K562 (cell line): Measurements from ENCODE around the gene CACNA1C. TPM values are rescaled to one million over a fixed set of nuclear protein-coding genes. Genes with fewer than 3 reads are reported as not detected.

ENCODE experiments used
- ATAC-seq: fragments of 200-7000 bp; cut with Tn5 transposase; 3 replicates; pipeline ENCODE4 v1.9.1; 2020; ENCODE audit warnings: moderate library complexity
- BruUV-seq: library from RNA; stranded (reverse); fragments of 400-500 nt; replicated peaks from 2 replicates; lab custom pipeline; 2021; lab: Mats Ljungman, UMichigan
- CTCF ChIA-PET: fragments of 300-600 bp; formaldehyde crosslinking; extraction: SDS; loops from one replicate; lab custom pipeline; 2021; ENCODE audit warnings: low intra/inter-chr PET ratio; lab: Yijun Ruan, JAX
- POLR2A ChIA-PET: fragments of 300-600, 350-650 bp; sonication (Branson Sonifier 250); formaldehyde crosslinking; extraction: SDS; loops from one replicate; lab custom pipeline; 2021; ENCODE audit warnings: antibody characterized with exemption, inconsistent platforms; lab: Yijun Ruan, JAX
- DNase-seq, 4 experiments: peaks; one replicate each; pipeline versions ENCODE4 v3.0.0 to v3.0.0-alpha.2; 2011 to 2018; ENCODE audit warnings: low spot score in 3 of 4, mixed read lengths in 3 of 4; ENCODE audit errors: extremely low read depth in 1 of 4
- FAIRE-seq: peaks from 2 replicates; lab custom pipeline; 2011; peaks lifted over from hg19 to GRCh38; lab: Jason Lieb, UNC
- H2AFZ ChIP-seq: 2 replicates; pipeline ENCODE4 v1.6.0; 2011; ENCODE audit warnings: low read depth, low read length, control low read depth, inconsistent platforms
- H3K27ac ChIP-seq: fragments of 200-600 bp; 3 replicates; pipeline ENCODE4 v1.8.0; 2011; ENCODE audit warnings: low read depth, mild to moderate bottlenecking, control low read depth, inconsistent platforms, low read length, moderate library complexity, mixed read lengths; ENCODE audit errors: extremely low read depth
- H3K27me3 ChIP-seq, 2 experiments: fragments of 300-600 bp in 1 of 2; 2 replicates in 1 of 2; 3 replicates in 1 of 2; pipeline versions ENCODE4 v1.6.0 to v1.8.0; 2011; ENCODE audit warnings: inconsistent platforms in 2 of 2, low read length in 2 of 2, mild to moderate bottlenecking in 1 of 2, mixed read lengths in 1 of 2, moderate library complexity in 1 of 2; ENCODE audit not compliant: control insufficient read depth in 2 of 2, insufficient read depth in 2 of 2
- H3K36me3 ChIP-seq: fragments of 300-600 bp; 3 replicates; pipeline ENCODE4 v1.8.0; 2011; ENCODE audit warnings: mild to moderate bottlenecking, low read length, inconsistent platforms; ENCODE audit not compliant: control insufficient read depth, insufficient read depth
- H3K4me1 ChIP-seq, 2 experiments: fragments of 200-600 bp in 1 of 2; replicated peaks in 1 of 2; 2 replicates in 1 of 2; 3 replicates in 1 of 2; pipeline versions ENCODE4 v1.5.1 to v1.8.0; 2011; ENCODE audit warnings: inconsistent platforms in 2 of 2, low read length in 2 of 2, mild to moderate bottlenecking in 1 of 2, mixed read lengths in 1 of 2, moderate library complexity in 1 of 2; ENCODE audit not compliant: control insufficient read depth in 2 of 2, insufficient read depth in 2 of 2
- H3K4me2 ChIP-seq: 2 replicates; pipeline ENCODE4 v1.6.1; 2011; ENCODE audit warnings: low read length, control low read depth, inconsistent platforms, mixed read lengths; ENCODE audit not compliant: insufficient read depth
- H3K4me3 ChIP-seq: fragments of 200-600 bp; sonication (generic), shearing (Covaris generic); 2 replicates; pipeline ENCODE4 v1.5.1; 2016; ENCODE audit warnings: control low read depth, inconsistent platforms
- H3K79me2 ChIP-seq: fragments of 200-600 bp; 3 replicates; pipeline ENCODE4 v1.8.0; 2011; ENCODE audit warnings: low read length, inconsistent platforms; ENCODE audit not compliant: control insufficient read depth, insufficient read depth
- H3K9ac ChIP-seq, 2 experiments: 2 replicates each; pipeline versions ENCODE4 v1.6.0 to v1.6.1; 2011; ENCODE audit warnings: low read depth in 2 of 2, low read length in 2 of 2, control low read depth in 1 of 2, inconsistent platforms in 1 of 2, mild to moderate bottlenecking in 1 of 2, mixed read lengths in 1 of 2; ENCODE audit not compliant: insufficient read depth in 1 of 2
- H3K9me1 ChIP-seq: one replicate; pipeline ENCODE4 v1.6.0; 2011; ENCODE audit warnings: inconsistent platforms, mild to moderate bottlenecking, low read length, moderate library complexity; ENCODE audit not compliant: control insufficient read depth, insufficient read depth
- H3K9me3 ChIP-seq: replicated peaks from 2 replicates; pipeline ENCODE4 v1.5.1; 2011; ENCODE audit warnings: low read depth, low read length, inconsistent platforms; ENCODE audit not compliant: control insufficient read depth, insufficient read depth
- H4K20me1 ChIP-seq: replicated peaks from 2 replicates; pipeline ENCODE4 v1.6.1; 2011; ENCODE audit warnings: low read length, inconsistent platforms, mixed read lengths; ENCODE audit not compliant: control insufficient read depth, insufficient read depth
- DACH1 ChIP-seq: fragments of 450-650 bp; IDR thresholded peaks from 2 replicates; pipeline ENCODE4 v1.6.1; 2018; ENCODE audit not compliant: partially characterized antibody
- EGR1 ChIP-seq: fragments of 450-650 bp; conservative IDR thresholded peaks from 2 replicates; pipeline ENCODE4 v1.6.1; 2017; ENCODE audit warnings: mild to moderate bottlenecking
- MEIS2 ChIP-seq: fragments of 450-650 bp; IDR thresholded peaks from 2 replicates; pipeline ENCODE4 v1.6.1; 2014; ENCODE audit warnings: mild to moderate bottlenecking; ENCODE audit not compliant: partially characterized antibody
- NR1H2 ChIP-seq: sonication (generic); formaldehyde crosslinking; IDR thresholded peaks from 2 replicates; pipeline ENCODE4 v1.4.0; 2020; ENCODE audit warnings: mild to moderate bottlenecking, missing genetic modification reagents
- WGBS: fragments of 100-300 bp; shearing (Covaris generic); methylation state at CpG from one replicate; pipeline ENCODE4 v1.1.6; 2016; ENCODE audit warnings: low coverage, mixed read lengths; ENCODE audit not compliant: insufficient coverage; ENCODE audit errors: missing lambda C conversion rate; 5-methylcytosine and 5-hydroxymethylcytosine counted together
- in situ Hi-C: fragments of 300-500 bp; cut with MboI; formaldehyde crosslinking; loops from 4 replicates; pipeline ENCODE4 v1.15.0; 2018; ENCODE audit warnings: inconsistent platforms, mixed read lengths
- intact Hi-C: fragments of 100-400 bp; cut with micrococcal nuclease; formaldehyde crosslinking; loops from 2 replicates; pipeline ENCODE4 v1.14.2; 2022
- polyA plus RNA-seq, 8 experiments: library from polyadenylated mRNA; depleted of rRNA in 4 of 8; stranded (reverse) in 5 of 8; unstranded in 3 of 8; fragments of >200 nt; fragmentation: Nextera tagmentation in 2 of 8; fragmentation: Illumina TruSeq in 1 of 8; extraction: Ambion mirVana in 2 of 8; extraction: Trizol in 1 of 8; gene quantifications; 2 replicates each; pipeline versions ENCODE4 v1.2.1 to v1.2.3, GENCODE V29; 2011 to 2014; ENCODE audit warnings: inconsistent platforms in 1 of 8, missing spikeins in 1 of 8
- total RNA-seq, 7 experiments: library from RNA; depleted of rRNA in 6 of 7; stranded (reverse); fragments of >200 nt in 6 of 7; fragmentation: Illumina TruSeq in 2 of 7; extraction: Trizol in 2 of 7; gene quantifications; 2 replicates each; pipeline versions ENCODE4 v1.2.1 to v1.2.3, GENCODE V29; 2011 to 2021; ENCODE audit warnings: low replicate concordance in 1 of 7

Gene CACNA1C
- total and polyA plus RNA-seq, 9 of the 15 experiments (the other 6 are each of a cell fraction or from before 2014, with no cell fraction given): not detected

- no peak for DNase-seq
- TF ChIP-seq MEIS2: peak; percentile 30
- no peak for TF ChIP-seq NR1H2 (CRISPR knock-in tag)
- TF ChIP-seq, all 486 proteins: peak for 1
- intact Hi-C loops: no loop called here
Observed at GRCh38 chr12:2017546-2018337, 35.0 kb upstream of the CACNA1C start.

GRCh38 chr12:2018391-2018790 lies 34.4 kb upstream of the CACNA1C start:
- BruUV-seq: no TSS peak
- no peak for TF ChIP-seq DACH1
- TF ChIP-seq EGR1: peak; percentile 83
- TF ChIP-seq, all 486 proteins: peak for 1
- WGBS: 7% methylated on average over 7 of the region's 7 CpGs
- no peak overlapping the region for H3K4me3 ChIP-seq
- no peaks in the 10 kb centered on the region for H3K36me3 ChIP-seq
- H3K4me1 ChIP-seq: no peaks in the 10 kb centered on the region
- in situ Hi-C loops (no loop called here), intact Hi-C loops (no loop called here)
- FAIRE-seq (no peak), ATAC-seq (no peak), DNase-seq (peak in 3 of 4 experiments; percentile 11 to 19 (median 19))
- peaks cover 2 to 8% of the 10 kb centered on the region in 2 experiments; a peak in 1 of 5 replicates for H3K27me3 ChIP-seq
- H3K9ac ChIP-seq: no peak overlapping the region
- no peak overlapping the region for H2AFZ ChIP-seq
- H3K9me1 ChIP-seq: no peaks in the 10 kb centered on the region
- H3K27ac ChIP-seq: no peak overlapping the region
- CTCF ChIA-PET: no interaction called here
- POLR2A ChIA-PET: no interaction called here
- H4K20me1 ChIP-seq: no peaks in the 10 kb centered on the region
- H3K79me2 ChIP-seq: no peaks in the 10 kb centered on the region
- no peak overlapping the region for H3K4me2 ChIP-seq
- no peaks in the 10 kb centered on the region for H3K9me3 ChIP-seq

More at GRCh38 chr12:2017546-2018337, 35.0 kb upstream of the CACNA1C start:
- H2AFZ ChIP-seq: no peak overlapping the region
- ChIA-PET POLR2A (interaction anchor here (0.7 to 0.8 kb wide), 2 partner anchors 16 to 383 kb away, joined by 3 read pairs; no protein-coding TSS in a partner anchor), CTCF (no interaction called here)
- no peaks in the 10 kb centered on the region for H3K9me1 ChIP-seq
- no peaks in the 10 kb centered on the region for H4K20me1 ChIP-seq
- H3K79me2 ChIP-seq: no peaks in the 10 kb centered on the region
- FAIRE-seq (no peak), ATAC-seq (no peak)
- in situ Hi-C loops: no loop called here
- H3K9ac ChIP-seq: no peak overlapping the region
- peaks cover 2 to 8% of the 10 kb centered on the region in 2 experiments; a peak in 1 of 5 replicates for H3K27me3 ChIP-seq
- no peaks in the 10 kb centered on the region for H3K4me1 ChIP-seq
- H3K4me2 ChIP-seq: no peak overlapping the region
- H3K36me3 ChIP-seq: no peaks in the 10 kb centered on the region
- WGBS: 2% methylated on average over 12 of the region's 12 CpGs
- no peak overlapping the region for H3K4me3 ChIP-seq
- no TSS peak for BruUV-seq
- no peak overlapping the region for H3K27ac ChIP-seq
- H3K9me3 ChIP-seq: no peaks in the 10 kb centered on the region
